Prostate gland (tissue), 2 donors: ENCODE results near the gene CAMK2B. TPM values are rescaled to one million over a fixed set of nuclear protein-coding genes. Genes with fewer than 3 reads are reported as not detected.

ENCODE experiments used
- DNase-seq: peaks from one replicate; pipeline ENCODE4 v3.0.0-alpha.2; 2019; ENCODE audit warnings: low spot score
- H3K27ac ChIP-seq, 2 donors: fragments of 200-600 bp; sonication (generic); 2 replicates each; pipeline ENCODE4 v1.5.1; 2017 to 2019
- H3K27me3 ChIP-seq: fragments of 200-600 bp; sonication (generic); replicated peaks from 2 replicates; pipeline ENCODE4 v1.5.1; 2019; ENCODE audit not compliant: insufficient read depth
- H3K36me3 ChIP-seq, 2 donors: fragments of 200-600 bp; sonication (generic); 1 replicate in 1 of 2; 2 replicates in 1 of 2; pipeline versions ENCODE4 v1.5.1 to v1.8.1; 2017 to 2019
- H3K4me1 ChIP-seq: fragments of 200-600 bp; sonication (generic); replicated peaks from 2 replicates; pipeline ENCODE4 v1.5.1; 2019
- H3K4me3 ChIP-seq, 2 donors: fragments of 200-600 bp; sonication (generic); 2 replicates each; pipeline ENCODE4 v1.5.1; 2017 to 2019
- H3K9me3 ChIP-seq: fragments of 200-600 bp; sonication (generic); 2 replicates; pipeline ENCODE4 v1.5.1; 2017
- POLR2A ChIP-seq: fragments of 450-650 bp; IDR thresholded peaks from one replicate; pipeline ENCODE4 v1.6.1; 2016; ENCODE audit warnings: antibody characterized with exemption, mild to moderate bottlenecking
- POLR2AphosphoS5 ChIP-seq: sonication (generic); formaldehyde crosslinking; IDR thresholded peaks from one replicate; pipeline ENCODE4 v1.6.1; 2017; ENCODE audit warnings: antibody characterized with exemption
- WGBS: methylation state at CpG from one replicate; pipeline ENCODE4 v1.1.5; 2018; 5-methylcytosine and 5-hydroxymethylcytosine counted together
- intact Hi-C: fragments of 100-400 bp; cut with DNase I; formaldehyde crosslinking; loops from one replicate; pipeline ENCODE4 v1.14.2; 2022
- total RNA-seq, 2 donors: library from RNA; depleted of rRNA; stranded (reverse); fragments of >200 nt; gene quantifications; one replicate each; pipeline ENCODE4 v1.1.0, GENCODE V29; 2016
- TF ChIP-seq, protein P1 (sequence below), 4 experiments: fragments of 200-600 bp in 2 of 4; fragments of 450-650 bp in 2 of 4; sonication (generic) in 2 of 4; IDR thresholded peaks; 1 replicate in 3 of 4; 2 replicates in 1 of 4; pipeline ENCODE4 v1.5.1; 2016 to 2019; ENCODE audit warnings: antibody characterized with exemption in 4 of 4, mild to moderate bottlenecking in 2 of 4, moderate library complexity in 2 of 4

The CAMK2B gene
- total RNA-seq, 2 donors from 2014 or later: 5.7 to 16.9 TPM

DNA sequence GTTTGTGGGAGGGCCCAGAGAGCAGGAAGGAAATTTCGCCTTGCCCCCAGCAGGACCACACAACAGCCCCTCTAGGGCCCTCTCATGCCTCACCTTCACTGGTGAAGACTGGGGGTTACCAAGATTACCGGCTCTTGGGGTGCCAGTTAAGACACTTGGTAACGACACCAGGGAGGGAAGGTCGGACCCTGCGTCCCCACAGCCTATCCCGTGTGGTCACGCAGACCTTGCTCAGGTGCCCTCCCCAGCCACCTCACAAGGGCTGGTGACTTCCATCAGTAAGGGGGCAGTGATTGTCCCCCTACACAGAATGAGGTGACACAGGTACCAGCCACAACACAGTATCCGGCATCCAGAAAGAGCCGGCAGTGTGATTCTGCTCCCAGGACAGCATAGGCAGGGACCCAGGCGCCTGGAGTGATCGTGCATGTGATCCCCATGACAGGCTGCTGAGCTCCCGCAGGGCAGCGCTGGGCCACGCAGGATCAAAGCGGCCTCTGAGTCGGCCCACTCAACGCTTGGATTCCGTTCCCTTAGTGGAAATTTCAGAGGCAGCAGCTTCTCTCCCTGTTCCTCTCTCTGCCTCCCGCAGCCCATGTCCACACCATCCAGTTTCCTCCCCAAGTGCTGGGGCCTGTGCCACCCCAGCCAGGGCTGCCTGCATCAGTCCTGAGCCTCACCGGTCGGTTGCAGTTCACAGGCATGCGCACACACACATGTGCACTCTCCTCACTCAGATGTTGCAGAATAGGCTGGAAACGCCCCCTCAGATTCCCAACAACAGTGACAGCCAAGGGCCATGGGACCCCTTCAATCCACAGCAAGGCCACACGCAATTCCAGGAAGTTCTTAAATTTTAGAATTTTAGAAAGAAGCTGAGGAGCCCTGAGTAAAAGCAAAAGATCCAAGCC lies 35.8 kb downstream of the CAMK2B start:
- no peak overlapping the region for H3K27ac ChIP-seq
- H3K9me3 ChIP-seq: no peaks in the 10 kb centered on the region
- TF ChIP-seq POLR2AphosphoS5 (no peak), POLR2A (no peak)
- TF ChIP-seq, protein P1, sequence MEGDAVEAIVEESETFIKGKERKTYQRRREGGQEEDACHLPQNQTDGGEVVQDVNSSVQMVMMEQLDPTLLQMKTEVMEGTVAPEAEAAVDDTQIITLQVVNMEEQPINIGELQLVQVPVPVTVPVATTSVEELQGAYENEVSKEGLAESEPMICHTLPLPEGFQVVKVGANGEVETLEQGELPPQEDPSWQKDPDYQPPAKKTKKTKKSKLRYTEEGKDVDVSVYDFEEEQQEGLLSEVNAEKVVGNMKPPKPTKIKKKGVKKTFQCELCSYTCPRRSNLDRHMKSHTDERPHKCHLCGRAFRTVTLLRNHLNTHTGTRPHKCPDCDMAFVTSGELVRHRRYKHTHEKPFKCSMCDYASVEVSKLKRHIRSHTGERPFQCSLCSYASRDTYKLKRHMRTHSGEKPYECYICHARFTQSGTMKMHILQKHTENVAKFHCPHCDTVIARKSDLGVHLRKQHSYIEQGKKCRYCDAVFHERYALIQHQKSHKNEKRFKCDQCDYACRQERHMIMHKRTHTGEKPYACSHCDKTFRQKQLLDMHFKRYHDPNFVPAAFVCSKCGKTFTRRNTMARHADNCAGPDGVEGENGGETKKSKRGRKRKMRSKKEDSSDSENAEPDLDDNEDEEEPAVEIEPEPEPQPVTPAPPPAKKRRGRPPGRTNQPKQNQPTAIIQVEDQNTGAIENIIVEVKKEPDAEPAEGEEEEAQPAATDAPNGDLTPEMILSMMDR (IDR thresholded peaks at IDR 0.05): no peak
- H3K4me1 ChIP-seq: no peaks in the 10 kb centered on the region
- 90% methylated on average over 19 of the region's 24 CpGs for WGBS
- no peaks in the 10 kb centered on the region for H3K27me3 ChIP-seq
- H3K36me3 ChIP-seq: no peaks in the 10 kb centered on the region
- intact Hi-C loops: no loop called here
- no peak for DNase-seq
- H3K4me3 ChIP-seq: no peak overlapping the region

DNA sequence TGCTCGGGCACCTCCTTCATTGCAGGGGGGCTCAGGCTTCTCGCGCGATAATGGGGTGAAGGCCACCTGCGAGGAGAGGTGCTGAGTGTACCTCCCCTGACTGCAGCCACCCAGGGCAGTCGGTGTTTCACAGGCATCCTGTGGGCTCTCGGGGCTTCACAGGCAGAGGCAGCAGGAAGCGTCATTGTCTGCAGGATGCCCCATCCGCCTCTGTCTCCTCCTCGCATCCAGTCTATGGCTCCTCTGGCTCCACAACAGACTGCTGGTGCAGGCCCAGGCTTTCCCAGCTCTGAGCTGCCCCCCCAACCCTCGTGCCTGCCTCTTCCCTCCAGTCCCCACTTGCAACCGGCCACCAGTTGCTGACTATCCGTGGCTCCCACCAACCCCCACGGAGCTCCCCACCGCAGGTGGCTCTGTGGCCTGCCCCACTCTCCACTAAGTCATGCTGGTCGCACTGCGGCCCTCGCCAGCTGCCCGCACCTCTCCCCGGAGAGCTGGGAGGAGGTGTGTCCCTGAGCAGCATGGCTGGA lies 36.5 kb downstream of the CAMK2B start:
- Histone ChIP-seq H3K9me3 (no peaks in the 10 kb centered on the region), H3K36me3 (no peaks in the 10 kb centered on the region), H3K27me3 (no peaks in the 10 kb centered on the region), H3K4me3 (no peak overlapping the region), H3K27ac (no peak overlapping the region), H3K4me1 (no peaks in the 10 kb centered on the region)
- intact Hi-C loops: no loop called here
- DNase-seq: no peak
- TF ChIP-seq POLR2AphosphoS5 (no peak), POLR2A (no peak)
- WGBS: 91% methylated on average over 19 of the region's 20 CpGs

DNA sequence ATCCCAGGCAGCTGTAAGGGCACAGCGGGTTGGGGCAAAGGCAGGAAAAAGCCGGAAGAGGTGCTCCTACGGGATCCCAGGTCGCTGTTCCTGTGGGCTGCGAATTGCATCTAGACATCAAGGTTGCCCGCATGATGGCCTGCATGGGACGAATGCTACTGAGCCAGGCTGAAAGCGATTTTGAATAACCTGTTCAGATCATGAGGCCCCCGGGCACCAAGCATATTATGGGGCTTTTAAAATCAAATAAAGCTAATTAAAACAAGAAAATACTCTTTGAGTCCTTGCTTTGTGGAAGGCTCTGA lies 37.1 kb downstream of the CAMK2B start:
- DNase-seq: no peak
- no peak overlapping the region for H3K4me3 ChIP-seq
- intact Hi-C loops: no loop called here
- H3K27me3 ChIP-seq: no peaks in the 10 kb centered on the region
- H3K4me1 ChIP-seq: no peaks in the 10 kb centered on the region
- 96% methylated on average over 9 of the region's 9 CpGs for WGBS
- no peaks in the 10 kb centered on the region for H3K9me3 ChIP-seq
- H3K36me3 ChIP-seq: no peaks in the 10 kb centered on the region
- no peak for TF ChIP-seq POLR2A
- TF ChIP-seq POLR2AphosphoS5: no peak
- no peak overlapping the region for H3K27ac ChIP-seq

DNA sequence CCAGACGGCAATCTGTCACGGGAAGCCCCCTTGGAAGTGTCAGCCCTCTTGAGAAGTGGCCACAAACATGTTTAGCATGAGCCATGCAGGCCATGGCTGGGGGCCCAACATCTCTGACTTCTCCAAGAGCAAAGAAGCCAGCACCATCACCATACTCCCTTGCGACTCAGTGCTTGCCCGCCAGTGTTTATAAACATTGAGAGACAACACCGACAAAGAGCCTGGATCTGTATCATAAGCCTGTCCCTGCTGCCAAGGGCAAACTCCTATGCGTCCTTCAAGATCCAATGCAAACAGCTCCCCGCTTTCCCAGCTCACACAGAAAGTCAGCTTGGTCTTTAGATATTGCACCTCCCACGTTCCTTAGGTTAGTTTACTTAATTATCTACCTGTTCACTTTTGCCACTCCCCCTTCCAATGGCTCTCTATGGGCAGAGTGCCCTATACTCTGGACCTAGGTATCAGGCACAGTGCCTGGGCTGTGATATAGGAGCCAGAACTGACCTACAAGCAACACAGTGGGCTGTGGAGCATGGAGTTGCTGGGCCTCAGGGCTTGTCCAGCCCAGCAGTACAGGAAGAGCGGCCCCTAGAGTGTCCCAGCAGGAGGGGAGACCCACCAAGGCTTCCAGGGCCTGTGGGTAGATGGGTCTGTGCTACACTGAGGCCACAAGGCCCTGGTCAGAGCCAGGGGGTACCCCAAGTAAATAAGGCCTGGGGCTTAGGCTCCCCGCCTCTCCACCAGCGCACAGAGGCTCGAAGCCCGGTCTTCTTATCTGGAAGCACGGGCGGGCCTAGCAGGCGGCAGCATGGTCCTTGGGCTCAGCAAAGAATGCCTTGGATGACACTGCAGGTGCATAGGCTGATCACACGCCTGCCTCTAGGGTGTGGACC lies 37.7 kb downstream of the CAMK2B start:
- no peak for DNase-seq
- 87% methylated on average over 17 of the region's 17 CpGs for WGBS
- no peaks in the 10 kb centered on the region for H3K36me3 ChIP-seq
- no peak overlapping the region for H3K4me3 ChIP-seq
- intact Hi-C loops: no loop called here
- H3K9me3 ChIP-seq: no peaks in the 10 kb centered on the region
- TF ChIP-seq POLR2AphosphoS5 (no peak), POLR2A (no peak)
- TF ChIP-seq, protein P1 (IDR thresholded peaks at IDR 0.05): no peak
- no peak overlapping the region for H3K27ac ChIP-seq
- no peaks in the 10 kb centered on the region for H3K4me1 ChIP-seq
- H3K27me3 ChIP-seq: no peaks in the 10 kb centered on the region

DNA sequence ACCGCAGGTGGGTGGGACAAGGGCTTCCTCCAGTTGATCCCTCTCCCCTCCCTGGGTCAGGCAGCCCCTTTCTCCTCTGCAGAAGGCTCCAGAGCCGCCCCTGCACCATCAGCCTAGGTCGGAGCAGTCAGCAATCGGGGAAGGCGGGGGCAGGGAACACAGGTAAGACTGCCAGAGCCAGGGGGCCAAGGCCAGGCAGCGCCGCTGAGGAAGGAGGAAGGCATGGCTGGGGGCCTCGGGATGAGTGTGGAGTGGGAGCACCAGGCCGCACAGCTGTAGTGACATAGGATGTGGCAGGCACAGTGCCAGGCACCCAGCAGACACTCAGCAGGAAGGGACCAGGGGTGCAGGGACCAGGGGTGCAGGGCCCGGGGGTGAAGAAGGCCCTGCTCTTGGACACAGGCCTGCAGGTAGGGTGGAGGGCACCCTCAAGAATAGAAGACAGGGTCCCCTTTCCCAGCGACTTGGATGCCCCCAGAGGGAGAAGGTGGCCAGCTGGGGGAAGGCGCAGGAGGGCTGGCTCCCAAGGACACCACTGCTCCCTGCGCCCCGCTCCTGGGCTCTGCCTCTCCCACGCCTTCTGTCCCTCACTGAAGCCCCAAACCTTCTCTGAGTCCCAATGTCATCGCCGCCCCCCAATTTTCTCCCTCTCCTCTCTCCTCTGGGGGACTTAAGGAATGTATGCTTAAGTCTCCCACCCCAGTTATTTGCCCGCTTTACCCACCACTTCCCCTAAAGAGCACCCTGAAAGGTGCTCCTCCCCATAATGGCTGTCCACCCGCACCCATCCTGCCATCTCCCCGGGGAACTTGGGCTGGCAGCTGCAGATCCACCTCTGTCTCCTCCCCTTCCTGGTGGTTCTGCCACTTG lies 38.5 kb downstream of the CAMK2B start:
- Histone ChIP-seq H3K4me1 (no peaks in the 10 kb centered on the region), H3K36me3 (no peaks in the 10 kb centered on the region), H3K27ac (no peak overlapping the region), H3K9me3 (no peaks in the 10 kb centered on the region), H3K4me3 (no peak overlapping the region), H3K27me3 (no peaks in the 10 kb centered on the region)
- WGBS: 91% methylated on average over 20 of the region's 20 CpGs
- TF ChIP-seq, protein P1 (IDR thresholded peaks at IDR 0.05): no peak
- TF ChIP-seq POLR2A: no peak
- TF ChIP-seq POLR2AphosphoS5: no peak
- no peak for DNase-seq
- intact Hi-C loops: no loop called here
